HL-60/S4 treated with phorbol 12-myristate 13-acetate at 8.2 ng/mL for 4 days and 3 days (cell line): ENCODE results near the gene PMS2.
"Not testable (repeated sequence)": the region's sequence is repeated elsewhere in the genome, so short reads cannot be mapped to it uniquely, and the experiment has no call there.

ENCODE experiments used
- in situ Hi-C: fragments of 300-500 bp; cut with MboI; formaldehyde crosslinking; loops from 2 replicates; pipeline ENCODE4 v1.15.0; 2022; ENCODE audit warnings: low sequenced_read_pairs

PMS2 gene

GRCh38 chr7:6008668-6009611 is at the start of gene PMS2, which contains the start of gene AIMP2:
Gene PMS2, minus strand, starts transcription at chr7:6009049. Its CDS starts 30 bp downstream, at chr7:6009019.
Gene AIMP2, plus strand, starts transcription at chr7:6009272. Its CDS starts 92 bp downstream, at chr7:6009364.
- in situ Hi-C loops = no loop called here

- in situ Hi-C loops = no loop called here
Measured at GRCh38 chr7:6057316-6058129, 48.7 kb upstream of the PMS2 start.

GRCh38 chr7:6056616-6057015 is 47.8 kb upstream of the PMS2 start:
- in situ Hi-C loops = no loop called here

- in situ Hi-C loops = not testable (repeated sequence)
Measured at GRCh38 chr7:6051185-6051584, 42.3 kb upstream of the PMS2 start.

GRCh38 chr7:6049780-6050179 is 40.9 kb upstream of the PMS2 start:
- in situ Hi-C loops = no loop called here

- in situ Hi-C loops = no loop called here
Measured at GRCh38 chr7:6035686-6036085, 26.8 kb upstream of the PMS2 start.

- in situ Hi-C loops = no loop called here
Measured at GRCh38 chr7:6035165-6035564, 26.3 kb upstream of the PMS2 start.

- in situ Hi-C loops = no loop called here
Measured at GRCh38 chr7:6032641-6033040, 23.8 kb upstream of the PMS2 start.

- in situ Hi-C loops = no loop called here
Measured at GRCh38 chr7:6032167-6032566, 23.3 kb upstream of the PMS2 start.

GRCh38 chr7:6031567-6031966 is 22.7 kb upstream of the PMS2 start:
- in situ Hi-C loops = no loop called here

- in situ Hi-C loops = no loop called here
Measured at GRCh38 chr7:6030988-6031387, 22.1 kb upstream of the PMS2 start, which contains the start of gene ANKRD61. Gene ANKRD61, plus strand, starts transcription at chr7:6031376. Its CDS starts 0 bp downstream, at chr7:6031376.

- in situ Hi-C loops = no loop called here
Measured at GRCh38 chr7:6028563-6028962, 19.7 kb upstream of the PMS2 start.

GRCh38 chr7:6027806-6028365 is 19.0 kb upstream of the PMS2 start:
- in situ Hi-C loops = no loop called here

- in situ Hi-C loops = no loop called here
Measured at GRCh38 chr7:6026820-6027311, 18.0 kb upstream of the PMS2 start.

- in situ Hi-C loops = no loop called here
Measured at GRCh38 chr7:6026011-6026819, 17.4 kb upstream of the PMS2 start.

GRCh38 chr7:6023974-6024435 is 15.2 kb upstream of the PMS2 start:
- in situ Hi-C loops = no loop called here

- in situ Hi-C loops = no loop called here
Measured at GRCh38 chr7:6022707-6023106, 13.9 kb upstream of the PMS2 start.

- in situ Hi-C loops = no loop called here
Measured at GRCh38 chr7:6020371-6021286, 11.8 kb upstream of the PMS2 start.

- in situ Hi-C loops = no loop called here
Measured at GRCh38 chr7:6016653-6016966, 7.8 kb upstream of the PMS2 start.
